PC-9 (cell line): ENCODE results near the gene MYO10.

Experiments
- EZH2 ChIP-seq: fragments of 200-600 bp; sonication (generic); IDR thresholded peaks from 2 replicates; pipeline ENCODE4 v1.8.0; 2017; ENCODE audit warnings: antibody characterized with exemption, low read depth
- TF ChIP-seq, protein P1 (sequence below): fragments of 200-600 bp; sonication (generic); conservative IDR thresholded peaks from 2 replicates; pipeline ENCODE4 v1.6.1; 2017; ENCODE audit warnings: mixed run types, antibody characterized with exemption, mild to moderate bottlenecking, moderate library complexity

- TF ChIP-seq EZH2, result no peak
- TF ChIP-seq, protein P1, sequence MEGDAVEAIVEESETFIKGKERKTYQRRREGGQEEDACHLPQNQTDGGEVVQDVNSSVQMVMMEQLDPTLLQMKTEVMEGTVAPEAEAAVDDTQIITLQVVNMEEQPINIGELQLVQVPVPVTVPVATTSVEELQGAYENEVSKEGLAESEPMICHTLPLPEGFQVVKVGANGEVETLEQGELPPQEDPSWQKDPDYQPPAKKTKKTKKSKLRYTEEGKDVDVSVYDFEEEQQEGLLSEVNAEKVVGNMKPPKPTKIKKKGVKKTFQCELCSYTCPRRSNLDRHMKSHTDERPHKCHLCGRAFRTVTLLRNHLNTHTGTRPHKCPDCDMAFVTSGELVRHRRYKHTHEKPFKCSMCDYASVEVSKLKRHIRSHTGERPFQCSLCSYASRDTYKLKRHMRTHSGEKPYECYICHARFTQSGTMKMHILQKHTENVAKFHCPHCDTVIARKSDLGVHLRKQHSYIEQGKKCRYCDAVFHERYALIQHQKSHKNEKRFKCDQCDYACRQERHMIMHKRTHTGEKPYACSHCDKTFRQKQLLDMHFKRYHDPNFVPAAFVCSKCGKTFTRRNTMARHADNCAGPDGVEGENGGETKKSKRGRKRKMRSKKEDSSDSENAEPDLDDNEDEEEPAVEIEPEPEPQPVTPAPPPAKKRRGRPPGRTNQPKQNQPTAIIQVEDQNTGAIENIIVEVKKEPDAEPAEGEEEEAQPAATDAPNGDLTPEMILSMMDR, result no peak
Observed at GRCh38 chr5:16978296-16978695, 42.2 kb upstream of the MYO10 start.
